GM10248 (cell line): ENCODE results near the gene RGS1.
A peak's percentile ranks its signal among the peaks of the same experiment; 100 is the strongest.

Experiments
- CTCF ChIA-PET: fragments of 300-600 bp; sonication (Branson Sonifier 250); formaldehyde crosslinking; extraction: SDS; loops from one replicate; lab custom pipeline; 2021; ENCODE audit warnings: antibody characterized with exemption; lab: Yijun Ruan, JAX
- POLR2A ChIA-PET: fragments of 350-650 bp; sonication (Branson Sonifier 250); formaldehyde crosslinking; extraction: SDS; loops from one replicate; lab custom pipeline; 2020; ENCODE audit warnings: antibody characterized with exemption; lab: Yijun Ruan, JAX
- DNase-seq: peaks from one replicate; pipeline ENCODE4 v3.0.0; 2012; ENCODE audit errors: extremely low spot score
- CTCF ChIP-seq: IDR thresholded peaks from 2 replicates; pipeline ENCODE4 v1.5.1; 2012; ENCODE audit warnings: mild to moderate bottlenecking, low read depth; ENCODE audit errors: extremely low read depth, missing control alignments, control extremely low read depth

RGS1 gene

GRCh38 chr1:192575499-192576189 lies at the start of gene RGS1:
Gene RGS1 (plus strand): TSS chr1:192575773. CDS start chr1:192575793, 20 bp downstream.
- peak; percentile 40 for DNase-seq
- CTCF ChIA-PET, result no interaction called here

GRCh38 chr1:192527111-192527795 lies 48.3 kb upstream of the RGS1 start:
- ChIA-PET POLR2A (interaction anchor here (1.4 kb wide), 1 partner anchor 19 kb away, joined by 3 read pairs; no protein-coding TSS in a partner anchor), CTCF (interaction anchor here (0.7 to 2.3 kb wide), 4 partner anchors 12 to 80 kb away, joined by 3 to 9 read pairs (median 4); no protein-coding TSS in a partner anchor)
- no peak for DNase-seq
- no peak for TF ChIP-seq CTCF

More at GRCh38 chr1:192575499-192576189, at the start of gene RGS1:
- POLR2A ChIA-PET, result interaction anchor here (0.6 to 0.7 kb wide), 2 partner anchors 9 to 27 kb away, joined by 3 to 7 read pairs; no protein-coding TSS in a partner anchor
- no peak for TF ChIP-seq CTCF

- no peak for TF ChIP-seq CTCF
- POLR2A ChIA-PET, result interaction anchor here (1.4 kb wide), 1 partner anchor 18 kb away, joined by 3 read pairs; no protein-coding TSS in a partner anchor
- CTCF ChIA-PET, result interaction anchor here (1.0 to 2.8 kb wide), 5 partner anchors 9 to 32 kb away, joined by 4 to 12 read pairs (median 6); no protein-coding TSS in a partner anchor
- no peak for DNase-seq
Measured at GRCh38 chr1:192527950-192528349, 47.6 kb upstream of the RGS1 start.

GRCh38 chr1:192529031-192529755 lies 46.4 kb upstream of the RGS1 start:
- CTCF ChIA-PET, result interaction anchor here (0.7 to 2.8 kb wide), 5 partner anchors 10 to 33 kb away, joined by 3 to 12 read pairs (median 6); no protein-coding TSS in a partner anchor
- DNase-seq, result no peak

GRCh38 chr1:192529811-192530210 lies 45.8 kb upstream of the RGS1 start:
- no peak for DNase-seq
- CTCF ChIA-PET, result interaction anchor here (0.7 to 2.8 kb wide), 3 partner anchors 10 to 11 kb away, joined by 3 to 12 read pairs (median 6); no protein-coding TSS in a partner anchor
- TF ChIP-seq CTCF, result no peak
- POLR2A ChIA-PET, result no interaction called here

More at GRCh38 chr1:192529031-192529755, 46.4 kb upstream of the RGS1 start:
- TF ChIP-seq CTCF, result no peak
- POLR2A ChIA-PET, result no interaction called here
